Measurements from ENCODE around the gene SPTLC2.
"Not testable (repeated sequence)": the region's sequence is repeated elsewhere in the genome, so short reads cannot be mapped to it uniquely, and the experiment has no call there.

Gene SPTLC2

DNA sequence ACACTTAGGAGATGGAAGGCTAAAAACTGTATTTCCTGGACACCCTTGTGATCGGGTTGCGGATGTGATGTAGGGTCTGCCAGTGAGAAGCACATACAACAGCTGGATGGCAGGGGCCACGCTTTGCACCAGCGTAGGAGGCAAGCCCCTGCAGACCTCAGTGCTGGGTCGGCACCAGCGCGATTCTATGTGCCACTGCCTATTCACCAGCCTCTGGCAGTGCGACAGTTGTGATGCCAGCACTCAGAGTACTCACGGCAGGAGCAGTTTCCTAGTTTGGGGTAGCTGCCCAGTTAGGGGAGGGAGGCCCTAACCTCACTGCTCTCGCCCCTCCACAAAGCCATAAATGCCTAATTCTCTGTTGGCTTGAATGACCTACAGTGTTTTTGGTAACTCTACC is 31.6 kb downstream of the SPTLC2 start:
- no peak for DNase-seq

DNA sequence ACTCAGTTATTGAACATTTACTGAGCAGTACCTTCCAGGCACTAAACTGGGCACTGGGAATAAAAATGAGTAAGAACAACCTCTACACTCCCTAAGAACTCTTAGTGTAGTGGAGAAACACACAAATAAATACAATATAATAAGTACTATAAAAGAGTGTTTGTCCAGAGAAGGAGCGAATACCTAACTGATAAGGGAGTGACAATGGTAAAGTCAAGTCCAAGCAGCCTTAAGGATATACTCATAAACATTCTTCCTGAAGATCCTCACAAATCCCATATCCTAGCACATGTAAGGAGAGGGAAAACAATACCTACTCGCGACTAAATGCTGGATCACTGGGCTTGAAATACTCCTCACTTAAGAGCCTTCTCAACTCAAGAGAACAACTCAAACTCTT is 32.8 kb downstream of the SPTLC2 start:
- no peak for DNase-seq

DNA sequence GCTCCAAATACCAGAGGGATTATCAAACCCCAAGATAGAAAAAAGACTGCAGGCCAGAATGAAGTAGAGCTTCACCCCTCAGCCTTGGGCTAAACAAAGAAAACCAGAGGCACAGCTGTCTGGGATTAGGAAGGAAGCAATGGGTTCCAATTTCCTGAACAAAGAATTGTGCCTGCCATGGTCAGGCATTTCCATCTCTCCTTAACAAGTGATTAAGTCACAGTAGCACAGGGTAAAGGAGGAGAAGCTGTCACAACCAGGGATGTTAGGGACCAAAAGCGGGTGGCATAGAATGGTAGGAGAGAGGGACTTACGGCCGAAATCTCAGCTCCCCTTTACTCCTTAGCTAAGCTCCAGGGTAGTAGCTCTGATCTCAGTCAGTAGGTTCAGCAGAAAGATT is 33.9 kb downstream of the SPTLC2 start:
- DNase-seq = no peak

DNA sequence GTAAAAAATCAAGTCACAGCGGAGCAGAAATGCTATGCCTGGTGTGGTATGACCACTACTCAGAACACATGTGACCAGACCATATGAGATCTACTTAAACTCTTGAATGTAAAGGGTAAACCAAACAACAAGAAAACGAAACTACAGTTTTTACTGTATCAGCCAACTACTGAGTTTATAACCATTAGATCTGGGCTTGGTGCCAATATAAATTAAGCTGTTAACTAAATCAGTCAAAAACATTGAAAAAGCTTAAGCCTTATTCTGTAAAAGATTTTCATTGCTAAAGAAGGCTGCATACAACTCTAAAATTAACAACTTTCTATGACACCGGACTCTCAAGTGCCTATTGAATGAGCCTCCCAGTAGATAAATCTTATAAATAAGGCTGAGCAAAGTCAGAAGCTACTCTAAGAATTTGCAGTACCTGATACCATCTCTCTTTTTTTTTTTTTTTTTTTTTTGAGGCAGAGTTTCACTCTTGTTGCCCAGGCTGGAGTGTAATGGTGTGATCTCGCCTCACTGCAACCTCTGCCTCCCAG is 35.4 kb downstream of the SPTLC2 start:
- peak; percentile 74 for DNase-seq

DNA sequence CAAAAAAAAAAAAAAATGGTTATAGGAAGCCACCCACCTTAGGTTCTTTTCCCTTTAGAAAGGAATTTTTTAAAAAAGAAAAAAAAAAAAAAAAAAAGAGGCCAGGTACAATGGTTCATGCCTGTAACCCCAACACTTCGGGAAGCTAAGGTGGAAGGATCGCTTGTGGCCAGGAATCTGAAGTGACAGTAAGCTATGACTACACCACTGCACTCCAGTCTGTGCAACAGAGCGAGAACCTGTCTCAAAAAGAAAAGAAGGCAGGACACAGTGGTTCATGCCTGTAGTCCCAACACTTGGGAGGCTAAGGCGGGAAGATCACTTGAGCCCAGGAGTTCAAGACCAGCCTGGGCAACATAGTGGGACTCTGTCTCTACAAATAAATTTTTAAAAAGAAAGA is 36.0 kb downstream of the SPTLC2 start:
- no peak for DNase-seq

DNA sequence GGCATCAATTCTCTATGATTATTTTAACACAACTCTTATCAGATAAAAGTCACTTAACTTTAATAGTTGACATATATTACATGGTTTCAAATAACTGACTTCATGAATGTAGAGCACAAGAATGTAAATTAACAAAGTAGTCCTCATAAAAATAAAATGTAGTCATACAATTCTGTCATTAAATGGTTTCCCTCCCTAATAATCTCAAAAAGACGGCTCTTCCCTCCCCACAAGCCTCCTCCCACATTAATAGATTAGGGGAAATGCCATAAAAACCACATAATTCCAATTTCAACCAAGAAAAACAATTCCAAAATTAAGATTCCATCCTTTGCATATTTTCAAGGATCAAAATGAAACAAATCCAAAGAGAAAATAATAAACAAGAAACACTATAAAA is 36.7 kb downstream of the SPTLC2 start:
- DNase-seq = no peak

DNA sequence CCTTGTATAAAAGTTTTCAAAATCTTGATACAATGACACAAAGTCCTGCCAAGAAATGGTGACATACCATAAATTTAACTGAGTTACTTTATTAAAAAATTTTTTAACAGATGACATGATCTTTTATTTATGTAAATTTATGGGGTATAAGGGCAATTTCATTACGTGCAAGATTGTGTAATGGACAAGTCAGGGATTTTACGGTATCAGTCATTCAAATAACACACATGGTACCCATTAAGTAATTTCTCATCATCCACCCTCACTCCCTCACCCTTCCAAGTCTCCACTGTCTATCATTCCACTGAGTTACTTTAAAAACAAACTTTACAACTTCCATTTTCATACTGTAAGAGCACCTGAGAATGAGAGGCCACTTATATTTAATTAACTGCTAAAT is 37.4 kb downstream of the SPTLC2 start:
- DNase-seq = no peak

DNA sequence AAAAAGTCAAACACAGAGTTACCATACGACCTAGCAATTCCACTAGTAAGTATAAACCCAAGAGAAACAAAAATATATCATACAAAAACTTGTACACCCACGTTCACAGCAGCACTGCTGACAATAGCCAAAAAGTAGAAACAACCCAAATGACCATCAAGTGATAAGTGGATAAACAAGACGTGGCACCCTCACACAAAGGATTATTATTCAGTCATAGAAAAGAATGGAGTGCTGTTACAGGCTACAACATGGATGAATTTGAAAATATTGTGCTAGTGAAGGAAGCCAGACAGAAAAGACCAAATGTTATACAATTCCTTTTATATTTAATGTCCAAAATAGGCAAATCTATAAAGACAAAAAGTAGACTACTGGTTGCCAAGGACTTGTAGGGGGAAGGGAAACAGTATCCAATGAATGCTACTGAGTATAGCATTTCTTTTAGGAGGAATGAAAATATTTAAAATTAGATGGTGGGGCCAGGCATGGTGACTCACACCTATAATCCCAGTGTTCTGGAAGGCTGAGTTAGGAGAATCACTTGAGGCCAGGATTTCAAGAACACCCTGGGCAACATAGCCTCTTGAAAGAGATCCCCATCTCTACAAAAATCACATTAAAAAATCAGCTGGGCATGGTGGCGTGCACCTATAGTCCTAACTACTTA is 41.9 kb downstream of the SPTLC2 start:
- DNase-seq = no peak

DNA sequence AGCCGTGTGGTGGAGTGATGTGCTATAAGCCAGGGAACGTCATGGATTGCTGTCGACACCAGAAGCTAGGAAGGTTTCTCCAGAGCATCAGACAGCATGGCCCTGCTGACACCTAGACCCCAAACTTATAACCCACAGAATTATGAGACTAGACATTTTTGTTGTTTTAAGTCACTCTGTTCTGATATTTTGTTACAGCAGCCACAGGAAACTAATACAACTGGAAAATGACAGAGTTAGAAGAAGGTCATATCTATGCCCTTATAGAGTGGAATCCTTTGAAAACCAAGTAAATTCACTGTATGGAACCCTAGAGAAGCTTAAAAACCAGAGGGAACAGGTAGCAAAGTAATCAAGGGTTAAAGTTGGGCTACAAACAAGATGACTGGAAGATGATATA is 42.5 kb downstream of the SPTLC2 start:
- no peak for DNase-seq

DNA sequence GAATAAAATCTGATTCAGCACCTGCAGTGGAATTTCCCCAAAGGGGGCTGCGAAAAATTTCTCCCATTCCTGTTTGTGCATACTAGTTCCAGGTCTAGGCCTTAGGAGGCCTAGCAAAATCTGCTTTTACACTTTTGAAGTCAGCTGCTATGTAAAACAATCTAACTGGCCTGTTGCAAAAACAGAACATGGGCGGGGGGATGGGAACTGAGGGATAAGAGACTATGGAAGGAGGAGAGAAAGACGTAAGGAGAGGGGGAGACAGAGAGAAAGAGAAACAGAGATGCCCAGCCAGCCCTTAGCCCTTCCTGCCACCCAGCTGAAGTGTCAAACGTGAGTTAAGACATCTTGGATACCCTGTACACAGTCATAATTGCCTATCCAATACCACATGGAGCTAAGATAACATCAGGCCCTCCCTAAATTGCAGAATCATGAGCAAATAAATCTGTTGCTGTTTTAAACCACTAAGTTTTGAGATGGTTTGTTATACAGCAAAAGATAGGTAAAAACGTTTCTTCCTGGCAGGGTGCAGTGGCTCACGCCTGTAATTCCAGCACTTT is 45.6 kb downstream of the SPTLC2 start:
- DNase-seq = no peak

DNA sequence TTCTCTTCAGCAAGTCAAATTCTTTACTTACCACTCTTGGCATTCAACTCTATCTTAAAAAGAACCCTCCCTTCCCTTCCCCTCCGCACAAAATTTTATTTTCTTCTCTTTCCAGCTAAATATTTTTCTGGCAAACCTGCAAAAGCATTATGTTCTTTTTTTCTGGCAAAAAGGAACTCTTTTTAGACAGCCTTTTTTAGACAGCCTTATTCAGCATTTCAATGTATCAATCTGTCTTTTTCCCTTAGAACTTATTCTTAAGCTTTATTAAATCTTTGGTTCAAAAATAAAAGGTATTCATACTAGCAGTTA is 50.5 kb downstream of the SPTLC2 start:
- DNase-seq = no peak

DNA sequence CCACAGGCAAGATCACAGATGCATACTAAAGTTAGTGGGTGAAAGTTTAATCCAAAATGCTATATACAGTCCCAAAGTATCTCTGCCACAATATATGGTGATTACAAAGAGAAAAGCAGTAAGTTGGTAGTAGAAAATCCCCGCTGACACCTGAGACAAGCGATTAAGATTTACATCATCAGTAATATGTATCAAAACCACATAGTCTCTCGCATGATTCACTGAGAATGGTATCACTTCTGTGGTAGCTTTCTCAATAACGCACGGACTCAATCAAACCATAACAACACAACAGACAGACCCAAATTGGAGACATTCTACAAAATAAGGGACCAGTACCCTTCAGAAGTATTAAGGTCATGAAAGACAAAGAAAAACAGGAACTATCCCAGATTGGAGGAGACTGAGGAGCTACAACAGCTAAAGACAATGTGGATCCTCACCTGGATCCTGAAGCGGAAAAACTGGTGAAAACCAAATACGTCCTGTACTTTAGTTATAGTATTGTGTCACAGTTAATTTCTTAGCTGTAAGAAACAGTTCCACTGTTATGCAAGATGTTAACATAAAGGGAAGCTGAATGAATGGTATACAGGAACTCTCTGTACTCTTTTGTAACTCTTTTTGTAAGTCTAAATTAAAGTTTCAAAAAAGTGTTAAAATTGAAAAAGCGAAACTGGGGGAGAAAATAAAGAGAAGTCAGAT is 51.0 kb downstream of the SPTLC2 start:
- DNase-seq = no peak

DNA sequence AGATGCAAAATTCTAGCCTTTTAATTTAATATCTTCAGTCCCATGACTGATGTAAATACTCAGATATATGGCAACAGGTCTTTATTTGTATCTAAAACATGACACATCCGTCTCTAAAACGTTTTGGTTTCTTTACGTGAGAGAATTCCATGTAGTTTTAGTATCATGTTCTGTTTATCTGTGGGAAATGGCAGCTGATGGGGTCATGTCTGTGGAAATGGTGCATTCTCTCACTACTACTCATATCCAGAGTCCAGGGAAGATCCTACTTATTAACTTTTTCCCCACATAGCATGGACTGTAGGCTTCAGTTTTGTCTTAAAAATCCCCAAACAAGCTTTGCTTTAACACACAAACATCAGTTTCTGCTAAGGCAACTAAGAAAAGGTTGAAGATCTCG is 53.8 kb downstream of the SPTLC2 start:
- DNase-seq = no peak

DNA sequence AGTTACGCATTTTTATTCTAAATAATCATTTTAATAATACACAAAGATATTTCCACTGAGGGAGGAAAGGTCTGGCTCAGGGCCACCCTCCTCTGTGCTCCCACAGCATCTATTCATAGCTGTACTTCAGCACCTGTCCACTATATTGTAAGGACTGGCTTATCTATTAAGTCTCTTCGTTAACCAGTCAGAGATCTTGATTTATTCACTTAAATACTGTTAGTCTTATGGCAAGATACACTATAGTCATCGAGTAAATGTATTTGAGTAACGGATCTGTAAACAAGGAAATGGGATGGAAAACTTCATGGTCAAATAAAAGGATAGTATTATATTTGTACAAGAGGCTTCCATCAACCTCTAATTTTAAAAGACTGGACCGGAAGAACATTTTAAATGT is 54.6 kb downstream of the SPTLC2 start:
- no peak for DNase-seq

DNA sequence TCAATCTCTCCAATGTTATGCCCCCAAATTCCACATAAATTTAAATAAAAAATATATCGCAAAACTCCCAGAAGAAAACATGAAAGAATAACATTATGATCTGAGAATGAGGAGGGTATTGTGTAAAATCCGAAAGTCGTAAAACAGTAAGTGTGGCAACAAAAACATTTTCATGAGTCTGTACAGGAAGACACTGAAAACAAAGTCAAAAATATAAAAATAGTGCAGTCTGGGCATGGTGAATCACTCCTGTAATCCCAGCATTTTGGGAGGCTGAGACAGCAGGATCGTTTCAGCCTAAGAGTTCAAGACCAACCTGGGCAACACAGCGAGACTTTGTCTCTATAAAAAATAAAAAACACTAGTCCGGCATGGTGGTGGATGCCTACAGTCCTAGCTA is 57.1 kb downstream of the SPTLC2 start:
- no peak for DNase-seq

DNA sequence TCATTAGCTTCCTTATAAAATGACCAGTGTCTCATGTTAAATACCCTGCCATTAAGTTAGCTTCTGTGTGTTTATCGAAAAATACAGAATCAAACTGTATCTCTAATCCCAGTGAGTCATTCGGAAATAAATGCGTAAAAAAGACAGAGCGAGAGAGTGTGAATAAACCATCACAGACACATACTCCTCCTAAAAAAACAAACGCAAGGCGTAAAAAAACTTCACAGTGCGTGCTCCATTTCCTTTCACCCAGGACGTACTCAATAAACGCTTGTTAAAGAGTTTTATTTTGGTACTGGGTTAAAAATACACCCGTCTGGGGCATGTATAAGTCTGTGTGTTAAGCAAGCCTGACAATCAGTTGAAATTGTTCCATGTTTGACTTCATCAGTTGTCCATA is 59.0 kb downstream of the SPTLC2 start:
- no peak for DNase-seq

DNA sequence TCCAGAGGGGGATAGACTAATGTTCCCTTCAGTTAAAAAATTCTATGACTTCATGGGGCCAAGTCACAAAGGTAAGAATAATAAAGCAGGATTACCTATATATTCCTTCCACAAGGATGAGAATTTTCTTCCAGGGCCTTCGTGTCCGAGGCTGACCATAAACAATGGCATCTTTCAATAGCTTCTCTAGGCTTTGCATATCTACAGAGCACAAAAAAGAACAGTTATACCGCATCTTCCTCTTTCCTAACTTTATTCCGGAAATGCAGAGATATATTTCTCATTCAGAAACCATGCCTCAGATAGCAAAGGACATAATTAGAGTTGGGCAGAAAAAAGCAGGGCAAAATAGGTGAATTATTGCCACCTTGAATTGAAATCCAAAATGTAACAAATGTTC is 59.5 kb downstream of the SPTLC2 start:
- no peak for DNase-seq

DNA sequence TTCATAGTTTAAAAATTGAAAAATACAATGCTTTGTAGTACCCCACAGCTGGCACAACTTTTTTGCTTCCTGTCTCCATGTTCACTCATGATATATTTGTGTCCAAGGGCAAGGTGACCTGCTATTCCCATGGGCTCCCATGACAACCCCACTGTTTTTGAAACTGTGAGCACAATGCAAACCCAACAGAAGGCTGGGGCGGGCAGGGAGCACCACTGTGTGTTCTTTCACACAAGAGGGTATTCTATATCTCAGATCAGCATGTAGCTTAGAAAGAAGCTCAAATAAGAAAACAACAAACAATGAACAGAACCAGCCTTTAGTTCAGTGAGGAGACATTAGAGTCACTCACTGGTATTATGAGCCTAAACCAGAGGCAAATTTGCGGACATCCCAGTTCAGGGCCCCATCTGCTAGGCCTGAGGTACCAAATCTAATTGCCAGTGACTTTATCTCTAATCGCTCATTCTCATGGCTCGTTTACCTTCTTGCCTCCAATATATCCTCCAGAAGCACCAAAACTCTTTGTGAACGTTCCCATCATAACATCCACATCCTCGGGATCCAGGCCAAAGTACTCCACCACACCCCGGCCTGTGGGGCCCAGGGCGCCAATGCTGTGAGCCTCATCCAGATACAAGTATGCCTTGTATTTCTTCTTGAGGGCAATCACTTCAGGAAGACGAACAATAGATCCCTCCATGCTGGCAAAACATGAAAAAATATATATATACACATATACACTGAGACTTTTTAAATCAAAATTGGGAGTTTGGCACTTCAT is 61.4 kb downstream of the SPTLC2 start:
- no peak for DNase-seq

DNA sequence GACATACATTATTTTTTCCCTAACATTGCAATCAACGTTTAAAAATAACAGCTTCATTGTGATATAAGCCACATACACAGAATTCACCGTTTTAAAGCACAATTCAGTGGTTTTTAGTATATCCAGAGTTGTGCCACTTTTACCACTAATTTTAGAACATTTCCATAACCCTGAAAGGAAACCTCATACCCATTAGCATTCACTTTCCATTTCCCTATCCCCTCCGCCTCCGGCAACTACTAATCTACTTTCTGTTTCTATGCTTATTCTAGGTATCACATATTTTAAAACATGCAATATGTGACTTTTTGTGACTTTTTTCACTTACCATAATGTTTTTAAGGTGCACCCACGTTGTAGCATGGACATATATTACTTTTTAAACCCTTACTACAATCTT is 62.2 kb downstream of the SPTLC2 start:
- no peak for DNase-seq

DNA sequence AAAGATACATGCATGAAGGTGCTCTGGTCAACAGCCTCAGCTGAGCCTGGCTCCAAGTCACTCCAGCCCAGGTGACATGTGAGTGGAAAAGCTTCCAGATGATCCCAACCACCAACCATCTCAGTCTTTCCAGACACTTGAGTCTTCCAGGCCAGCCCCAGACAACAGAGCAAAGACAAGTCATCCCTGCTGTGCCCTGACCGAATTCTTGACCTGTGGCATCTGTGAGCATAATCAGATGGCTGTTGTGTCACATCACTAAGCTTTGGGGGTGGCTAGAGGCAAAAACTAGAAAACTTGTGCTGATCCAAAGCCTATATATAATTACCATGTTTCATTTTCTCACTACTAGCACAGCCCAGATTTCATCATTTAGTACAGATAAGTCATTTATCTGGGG is 67.0 kb downstream of the SPTLC2 start:
- DNase-seq = no peak

DNA sequence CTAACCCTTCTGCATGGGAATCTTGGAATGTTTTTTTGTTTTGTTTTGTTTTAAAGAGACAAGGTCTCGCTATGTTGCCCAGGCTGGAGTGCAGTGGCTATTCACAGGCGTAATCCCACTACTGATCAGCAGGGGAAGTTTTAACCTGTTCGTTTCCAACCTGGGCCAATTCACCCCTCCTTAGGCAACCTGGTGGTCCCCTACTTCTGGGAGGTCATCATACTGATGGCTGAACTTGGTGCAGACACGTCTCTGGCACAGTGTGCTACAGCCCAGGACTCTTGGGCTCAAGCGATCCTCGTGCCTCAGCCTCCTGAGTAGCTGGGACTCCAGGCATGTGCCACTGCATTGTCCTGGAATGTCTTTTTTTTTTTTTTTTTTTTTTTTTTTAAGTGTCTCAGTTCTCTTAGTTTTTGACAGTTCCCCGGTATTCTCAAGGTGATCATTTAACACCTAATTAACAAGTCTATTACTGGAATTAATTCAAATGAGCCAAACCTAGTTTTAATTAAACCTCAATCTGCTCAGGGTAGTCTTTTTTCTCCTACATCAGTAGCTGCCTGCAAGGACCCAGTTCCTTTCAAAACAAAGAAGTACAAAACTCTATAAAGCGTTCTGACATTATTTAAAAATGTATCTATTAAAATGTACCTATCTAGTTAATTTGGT is 68.8 kb downstream of the SPTLC2 start:
- DNase-seq = no peak

DNA sequence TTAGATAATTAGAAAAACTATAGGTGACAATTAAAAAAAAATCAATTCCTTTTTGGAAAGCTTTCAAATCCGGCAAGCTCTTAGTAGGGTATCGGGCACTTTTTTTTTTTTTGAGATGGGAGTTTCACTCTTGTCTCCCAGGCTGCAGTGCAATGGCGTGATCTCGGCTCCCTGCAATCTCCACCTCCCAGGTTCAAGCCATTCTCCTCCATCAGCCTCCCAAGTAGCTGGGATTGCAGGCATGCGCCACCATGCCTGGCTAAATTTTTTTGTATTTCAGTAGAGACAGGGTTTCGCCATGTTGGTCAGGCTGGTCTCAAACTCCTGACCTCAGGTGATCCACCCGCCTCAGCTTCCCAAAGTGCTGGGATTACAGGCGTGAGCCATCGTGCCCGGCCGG is 71.3 kb downstream of the SPTLC2 start:
- not testable (repeated sequence) for DNase-seq

DNA sequence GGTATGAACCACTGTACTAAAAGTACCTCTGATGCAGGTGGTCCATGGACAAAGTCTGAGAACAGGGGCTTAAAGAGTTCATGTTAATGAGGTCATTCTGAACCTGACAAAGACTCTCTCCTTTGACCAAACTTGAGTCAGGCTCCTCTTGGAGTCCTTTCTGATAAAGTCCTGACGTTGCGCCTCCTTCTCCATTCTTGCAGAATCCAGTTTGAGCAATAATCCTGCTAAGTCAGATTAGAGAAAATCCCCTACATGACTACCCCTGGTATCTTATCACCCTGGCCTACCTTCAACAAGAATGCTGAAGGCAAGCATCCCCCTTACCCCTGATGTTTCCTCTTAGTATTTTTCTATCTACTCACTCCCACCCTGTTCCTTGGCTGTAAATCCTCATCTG is 71.9 kb downstream of the SPTLC2 start:
- no peak for DNase-seq
